ENCODE measurements around the gene CXCL1.
"Not testable (repeated sequence)": the region's sequence is repeated elsewhere in the genome, so short reads cannot be mapped to it uniquely, and the experiment has no call there.

The CXCL1 gene

GRCh38 chr4:73875401-73875800, 6.2 kb downstream of the CXCL1 start:
- H3K27ac Mint-ChIP-seq = no peak overlapping the region
- no peaks in the 10 kb centered on the region for H3K36me3 Mint-ChIP-seq
- H3K27me3 Mint-ChIP-seq = no peaks in the 10 kb centered on the region
- no peak for DNase-seq (ENCODE audit: low spot score in 2 of 2)
- H3K4me1 Mint-ChIP-seq = no peaks in the 10 kb centered on the region
- no peak overlapping the region for H3K4me3 Mint-ChIP-seq
- H3K9me3 Mint-ChIP-seq = no peaks in the 10 kb centered on the region
- no peak for ATAC-seq (ENCODE audit: low read depth)

- peaks cover 3% of the 10 kb centered on the region for H3K27me3 Mint-ChIP-seq
- H3K4me1 Mint-ChIP-seq = no peaks in the 10 kb centered on the region
- DNase-seq (ENCODE audit: low spot score in 2 of 2) (no peak), ATAC-seq (ENCODE audit: low read depth) (no peak)
- no peaks in the 10 kb centered on the region for H3K36me3 Mint-ChIP-seq
- H3K27ac Mint-ChIP-seq = no peak overlapping the region
- H3K4me3 Mint-ChIP-seq = no peak overlapping the region
- H3K9me3 Mint-ChIP-seq = no peaks in the 10 kb centered on the region
These were observed 14.1 kb downstream of the CXCL1 start for GRCh38 chr4:73883306-73883705.

DNA sequence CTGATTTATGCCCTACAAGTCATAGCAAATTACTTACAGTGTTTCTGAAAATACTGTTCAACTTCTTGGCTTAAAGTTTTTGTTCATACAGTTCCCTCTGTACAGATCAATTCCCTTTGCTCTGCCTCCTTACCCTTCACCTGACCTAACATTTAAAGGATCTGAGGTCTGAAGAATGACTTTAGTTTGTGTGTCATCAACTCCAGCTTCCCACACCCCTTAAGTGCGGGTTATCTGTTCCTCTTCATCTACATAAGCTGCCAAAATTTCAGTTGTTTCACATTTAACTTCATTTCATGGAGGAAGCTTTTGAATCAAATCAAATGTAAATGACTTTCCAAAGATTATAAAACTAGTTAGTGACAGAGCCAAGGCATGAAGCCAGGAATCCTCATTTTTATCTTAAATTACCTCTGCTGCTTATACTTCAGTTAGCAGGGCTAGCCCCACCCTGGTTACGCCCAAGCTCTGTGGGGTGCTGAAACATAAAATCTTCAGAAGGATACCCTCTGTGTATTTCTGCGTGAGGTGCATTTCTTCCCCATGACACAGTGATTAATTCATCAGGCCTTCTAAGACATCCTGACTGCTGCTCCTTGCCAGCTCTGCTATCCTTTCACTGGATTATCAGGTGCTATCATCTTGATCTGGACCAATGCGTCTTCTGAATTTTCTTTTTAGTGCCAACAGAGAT, 16.5 kb downstream of the CXCL1 start:
- DNase-seq (ENCODE audit: low spot score in 2 of 2) (no peak), ATAC-seq (ENCODE audit: low read depth) (no peak)
- H3K9me3 Mint-ChIP-seq = no peaks in the 10 kb centered on the region
- H3K36me3 Mint-ChIP-seq = no peaks in the 10 kb centered on the region
- no peak overlapping the region for H3K4me3 Mint-ChIP-seq
- no peaks in the 10 kb centered on the region for H3K4me1 Mint-ChIP-seq
- no peak overlapping the region for H3K27ac Mint-ChIP-seq
- H3K27me3 Mint-ChIP-seq = peaks cover 3% of the 10 kb centered on the region

DNA sequence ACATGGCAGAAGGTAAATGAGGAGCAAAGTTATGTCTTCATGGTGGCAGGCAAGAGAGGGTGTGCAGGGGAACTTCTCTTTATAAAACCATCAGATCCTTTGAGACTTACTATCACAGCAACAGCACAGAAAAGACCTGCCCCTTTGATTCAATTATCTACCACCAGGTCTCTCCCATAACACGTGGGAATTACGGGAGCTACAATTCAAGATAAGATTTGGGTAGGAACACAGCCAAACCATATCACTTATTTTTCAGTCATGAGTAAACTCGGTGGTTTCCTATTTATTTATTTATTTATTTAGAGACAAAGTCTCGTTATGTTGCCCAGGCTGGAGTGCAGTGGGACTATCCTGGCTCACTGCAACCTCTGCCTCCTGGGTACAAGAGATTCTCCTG, 22.1 kb downstream of the CXCL1 start:
- Mint-ChIP-seq H3K4me1 (no peaks in the 10 kb centered on the region), H3K36me3 (no peaks in the 10 kb centered on the region), H3K4me3 (no peak overlapping the region), H3K27ac (no peak overlapping the region), H3K9me3 (no peaks in the 10 kb centered on the region), H3K27me3 (peaks cover 1% of the 10 kb centered on the region)
- no peak for ATAC-seq (ENCODE audit: low read depth)
- no peak for DNase-seq (ENCODE audit: low spot score in 2 of 2)

DNA sequence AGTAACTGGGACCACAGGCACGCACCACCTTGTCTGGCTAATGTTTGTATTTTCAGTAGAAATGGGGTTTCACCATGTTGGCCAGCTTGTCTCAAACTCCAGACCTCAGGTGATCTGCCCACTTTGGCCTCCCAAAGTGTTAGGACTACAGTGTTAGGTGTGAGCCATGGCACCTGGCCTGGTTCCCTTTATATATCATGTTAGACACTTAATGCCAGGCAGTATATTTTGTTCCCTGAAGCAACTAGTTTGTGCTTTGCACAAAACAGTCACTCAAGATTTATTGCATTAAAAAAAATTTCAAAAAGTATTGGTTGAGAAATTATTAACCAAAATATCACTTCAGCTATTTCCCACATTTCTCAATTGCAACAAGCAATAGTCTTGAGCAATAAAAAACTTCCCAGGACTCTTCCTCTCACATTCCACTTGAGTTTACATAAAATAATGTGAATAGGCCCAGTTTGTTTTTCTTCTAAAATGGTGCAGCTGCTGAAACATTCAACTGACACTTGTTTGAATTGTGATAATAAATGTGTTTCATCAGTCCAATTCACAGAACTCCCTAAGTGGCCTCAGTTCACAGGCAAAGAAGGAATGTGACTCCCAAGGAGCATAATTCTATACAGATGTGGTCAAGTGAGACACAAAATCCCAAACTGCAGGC, 22.7 kb downstream of the CXCL1 start:
- ATAC-seq (ENCODE audit: low read depth) (no peak), DNase-seq (ENCODE audit: low spot score in 2 of 2) (no peak)
- Mint-ChIP-seq H3K27ac (no peak overlapping the region), H3K9me3 (no peaks in the 10 kb centered on the region), H3K4me1 (no peaks in the 10 kb centered on the region), H3K4me3 (no peak overlapping the region), H3K27me3 (peaks cover 1% of the 10 kb centered on the region), H3K36me3 (no peaks in the 10 kb centered on the region)

DNA sequence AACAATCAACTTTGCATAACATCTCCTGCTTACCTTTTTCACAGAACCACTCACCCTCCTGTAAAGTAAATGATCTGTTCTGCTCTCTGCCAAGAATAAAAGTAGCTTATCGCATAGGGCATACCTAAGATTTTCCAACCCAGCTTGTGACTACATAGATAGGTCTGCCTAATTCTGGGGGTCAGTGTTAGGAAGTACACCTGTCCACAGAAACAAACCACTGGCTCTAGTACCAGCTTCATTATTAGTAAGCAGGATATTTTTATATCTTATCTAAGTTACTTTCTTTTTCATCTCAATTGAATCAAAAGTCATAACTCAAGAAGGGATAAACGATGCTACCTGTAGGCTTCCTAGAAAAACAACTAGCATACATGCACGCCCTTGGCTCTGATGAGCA, 23.8 kb downstream of the CXCL1 start:
- ATAC-seq (ENCODE audit: low read depth) = no peak
- Mint-ChIP-seq H3K27ac (no peak overlapping the region), H3K4me1 (no peaks in the 10 kb centered on the region), H3K27me3 (peaks cover 1% of the 10 kb centered on the region), H3K4me3 (no peak overlapping the region), H3K9me3 (no peaks in the 10 kb centered on the region), H3K36me3 (no peaks in the 10 kb centered on the region)
- DNase-seq (ENCODE audit: low spot score in 2 of 2) = no peak

GRCh38 chr4:73894001-73894400, 24.8 kb downstream of the CXCL1 start:
- no peaks in the 10 kb centered on the region for H3K9me3 Mint-ChIP-seq
- H3K4me3 Mint-ChIP-seq = no peak overlapping the region
- no peaks in the 10 kb centered on the region for H3K4me1 Mint-ChIP-seq
- no peak for ATAC-seq (ENCODE audit: low read depth)
- DNase-seq (ENCODE audit: low spot score in 2 of 2) = no peak
- H3K36me3 Mint-ChIP-seq = no peaks in the 10 kb centered on the region
- H3K27ac Mint-ChIP-seq = no peak overlapping the region
- H3K27me3 Mint-ChIP-seq = peaks cover 1% of the 10 kb centered on the region

- no peak overlapping the region for H3K27ac Mint-ChIP-seq
- no peaks in the 10 kb centered on the region for H3K36me3 Mint-ChIP-seq
- DNase-seq (ENCODE audit: low spot score in 2 of 2) = no peak
- H3K4me3 Mint-ChIP-seq = no peak overlapping the region
- H3K4me1 Mint-ChIP-seq = no peaks in the 10 kb centered on the region
- no peak for ATAC-seq (ENCODE audit: low read depth)
- H3K27me3 Mint-ChIP-seq = peaks cover 1% of the 10 kb centered on the region
- H3K9me3 Mint-ChIP-seq = no peaks in the 10 kb centered on the region
These were observed 26.3 kb downstream of the CXCL1 start for GRCh38 chr4:73895201-73896175.

- H3K4me1 Mint-ChIP-seq = no peaks in the 10 kb centered on the region
- no peak for ATAC-seq (ENCODE audit: low read depth)
These were observed 27.2 kb downstream of the CXCL1 start for GRCh38 chr4:73896416-73896815.

GRCh38 chr4:73897380-73898136, 28.4 kb downstream of the CXCL1 start:
- no peaks in the 10 kb centered on the region for H3K36me3 Mint-ChIP-seq

More at GRCh38 chr4:73896416-73896815, 27.2 kb downstream of the CXCL1 start:
- no peaks in the 10 kb centered on the region for H3K36me3 Mint-ChIP-seq
- DNase-seq (ENCODE audit: low spot score in 2 of 2) = no peak
- no peak overlapping the region for H3K27ac Mint-ChIP-seq
- H3K4me3 Mint-ChIP-seq = no peak overlapping the region
- peaks cover 1% of the 10 kb centered on the region for H3K27me3 Mint-ChIP-seq
- no peaks in the 10 kb centered on the region for H3K9me3 Mint-ChIP-seq

DNA sequence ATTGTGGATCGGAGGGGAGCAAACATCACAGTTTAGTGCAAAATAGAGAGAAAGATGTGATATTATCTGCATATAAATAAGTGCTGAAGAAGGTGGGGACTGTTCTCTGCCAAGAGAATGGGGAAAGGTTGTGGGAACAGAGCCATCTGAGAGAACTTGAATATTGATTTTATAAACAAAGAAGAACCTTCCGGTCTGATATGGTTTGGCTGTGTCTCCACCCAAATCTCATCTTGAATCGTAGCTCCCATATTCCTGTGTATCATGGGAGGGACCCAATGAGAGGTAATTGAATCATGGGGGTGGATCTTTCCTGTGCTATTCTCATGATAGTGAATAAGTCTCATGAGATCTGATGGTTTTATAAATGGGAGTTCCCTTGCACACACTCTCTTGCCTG, 30.1 kb downstream of the CXCL1 start:
- not testable (repeated sequence) for H3K4me3 Mint-ChIP-seq; H3K9me3 Mint-ChIP-seq; H3K27ac Mint-ChIP-seq; H3K4me1 Mint-ChIP-seq; H3K36me3 Mint-ChIP-seq; DNase-seq (ENCODE audit: low spot score in 2 of 2); ATAC-seq (ENCODE audit: low read depth); H3K27me3 Mint-ChIP-seq

More at GRCh38 chr4:73897380-73898136, 28.4 kb downstream of the CXCL1 start:
- ATAC-seq (ENCODE audit: low read depth) (no peak), DNase-seq (ENCODE audit: low spot score in 2 of 2) (no peak)
- Mint-ChIP-seq H3K27me3 (peaks cover 1% of the 10 kb centered on the region), H3K9me3 (no peaks in the 10 kb centered on the region), H3K4me3 (no peak overlapping the region), H3K27ac (no peak overlapping the region), H3K4me1 (no peaks in the 10 kb centered on the region)

DNA sequence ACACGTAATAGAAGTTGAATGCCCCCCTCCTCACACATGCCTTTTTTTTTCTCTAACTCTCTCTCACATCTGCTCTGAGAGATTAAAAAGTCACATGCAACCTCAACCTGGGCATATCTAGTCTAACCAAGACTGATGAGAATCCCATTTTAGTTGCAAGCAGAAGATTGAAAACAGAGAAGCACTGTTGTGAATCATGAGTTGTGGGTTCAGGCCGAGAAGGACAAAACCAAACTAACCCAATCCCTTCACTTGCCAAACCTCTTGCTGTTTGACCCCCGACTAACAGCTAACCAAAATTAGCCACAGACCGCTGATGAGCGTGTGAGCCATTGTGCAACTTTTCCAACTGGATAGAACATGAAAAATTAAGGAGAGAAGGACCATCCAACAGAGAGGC, 31.8 kb downstream of the CXCL1 start:
- no peak for ATAC-seq (ENCODE audit: low read depth)

DNA sequence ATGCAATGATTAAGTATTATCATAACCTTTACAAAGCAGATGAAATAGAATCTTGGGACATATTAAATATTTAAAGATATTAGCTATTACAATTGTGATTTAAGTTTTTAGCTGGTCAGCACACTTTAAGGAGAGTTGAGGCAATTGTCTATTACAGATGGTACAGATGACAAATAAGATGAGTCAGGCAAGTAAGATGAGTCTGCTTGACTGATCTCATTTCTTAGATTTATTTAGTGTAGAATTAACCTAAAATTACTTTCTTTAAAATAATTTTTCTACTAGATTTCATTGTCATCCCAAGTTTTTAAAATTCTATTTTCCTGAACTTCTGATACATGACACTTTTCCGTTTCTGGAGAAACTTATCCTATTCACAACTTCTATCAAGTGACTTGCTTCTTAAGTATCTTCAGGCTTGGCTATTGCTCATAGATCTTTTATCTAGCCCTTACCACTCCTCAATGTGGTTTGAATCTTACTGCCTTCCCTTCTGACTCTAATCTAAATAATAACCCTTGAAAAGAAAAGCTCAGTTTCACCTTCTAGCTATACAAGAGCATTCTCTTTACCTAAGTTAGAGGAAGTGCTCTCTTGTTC, 32.9 kb downstream of the CXCL1 start:
- DNase-seq (ENCODE audit: low spot score in 2 of 2) = no peak
- Mint-ChIP-seq H3K27me3 (no peaks in the 10 kb centered on the region), H3K4me3 (no peak overlapping the region), H3K36me3 (no peaks in the 10 kb centered on the region), H3K27ac (no peak overlapping the region), H3K4me1 (no peaks in the 10 kb centered on the region), H3K9me3 (no peaks in the 10 kb centered on the region)
- ATAC-seq (ENCODE audit: low read depth) = no peak

More for the DNA sequence above, 31.8 kb downstream of the CXCL1 start:
- H3K9me3 Mint-ChIP-seq = no peaks in the 10 kb centered on the region
- no peak overlapping the region for H3K4me3 Mint-ChIP-seq
- DNase-seq (ENCODE audit: low spot score in 2 of 2) = no peak
- no peak overlapping the region for H3K27ac Mint-ChIP-seq
- H3K27me3 Mint-ChIP-seq = no peaks in the 10 kb centered on the region
- H3K4me1 Mint-ChIP-seq = no peaks in the 10 kb centered on the region
- no peaks in the 10 kb centered on the region for H3K36me3 Mint-ChIP-seq

All from memory B cell (primary cell).